Colonic mucosa (tissue), 4 donors: ENCODE results near the gene SERINC5. TPM values are rescaled to one million over a fixed set of nuclear protein-coding genes. Genes with fewer than 3 reads are reported as not detected.
A peak's percentile ranks its signal among the peaks of the same experiment; 100 is the strongest.
"Not testable (repeated sequence)": the region's sequence is repeated elsewhere in the genome, so short reads cannot be mapped to it uniquely, and the experiment has no call there.

Experiments
- DNase-seq: peaks from one replicate; pipeline ENCODE4 v3.0.0-alpha.2; 2020
- H3K27ac ChIP-seq: fragments of 200-600 bp; one replicate; pipeline ENCODE4 v1.8.0; 2021
- H3K27me3 ChIP-seq: fragments of 200-600 bp; one replicate; pipeline ENCODE4 v1.8.0; 2021
- H3K36me3 ChIP-seq: fragments of 200-600 bp; one replicate; pipeline ENCODE4 v1.8.0; 2021
- H3K4me1 ChIP-seq: fragments of 200-600 bp; one replicate; pipeline ENCODE4 v1.8.0; 2021; ENCODE audit warnings: mild to moderate bottlenecking
- H3K4me3 ChIP-seq: fragments of 200-600 bp; one replicate; pipeline ENCODE4 v1.8.0; 2021
- H3K9ac ChIP-seq, 2 donors: one replicate each; pipeline ENCODE4 v1.7.0; 2013; ENCODE audit warnings: control low read depth in 2 of 2, low read depth in 2 of 2, low read length in 2 of 2
- H3K9me3 ChIP-seq: fragments of 200-600 bp; one replicate; pipeline ENCODE4 v1.8.0; 2021
- CTCF ChIP-seq: fragments of 200-600 bp; IDR thresholded peaks from one replicate; pipeline ENCODE4 v1.8.0; 2022; ENCODE audit warnings: antibody characterized with exemption, mild to moderate bottlenecking
- intact Hi-C: fragments of 100-400 bp; cut with DNase I; formaldehyde crosslinking; loops from one replicate; pipeline ENCODE4 v1.14.1; 2022
- total RNA-seq, 2 donors: library from RNA; stranded (reverse); fragmentation: NEBNext Ultra II Directional in 1 of 2; extraction: Animal tissue kit (Norgen Biotek cat#: 25700) in 1 of 2; gene quantifications; one replicate each; pipeline ENCODE4 v1.2.1, GENCODE V29; 2021
- donor health status: healthy.
- donor health status: DM: no; HTN: no; CAD: no.
- donor health status: DM: no; HTN: no; CAD: no.

The SERINC5 gene
- total RNA-seq, 2 donors from 2014 or later, result 138 to 141 TPM

GRCh38 chr5:80283360-80283759, 27.5 kb upstream of the SERINC5 start:
- Histone ChIP-seq H3K9ac (no peak overlapping the region), H3K27ac (no peak overlapping the region), H3K9me3 (no peaks in the 10 kb centered on the region), H3K4me3 (no peak overlapping the region), H3K4me1 (no peaks in the 10 kb centered on the region), H3K36me3 (no peaks in the 10 kb centered on the region), H3K27me3 (no peaks in the 10 kb centered on the region)
- intact Hi-C loops, result loop anchor here (5.0 kb wide), 1 partner anchor 181 kb away; no protein-coding TSS in a partner anchor
- no peak for DNase-seq
- no peak for TF ChIP-seq CTCF

GRCh38 chr5:80282054-80282453, 26.2 kb upstream of the SERINC5 start:
- Histone ChIP-seq H3K4me3 (no peak overlapping the region), H3K36me3 (no peaks in the 10 kb centered on the region), H3K4me1 (no peaks in the 10 kb centered on the region), H3K27ac (no peak overlapping the region), H3K9me3 (no peaks in the 10 kb centered on the region), H3K27me3 (no peaks in the 10 kb centered on the region), H3K9ac (no peak overlapping the region)
- TF ChIP-seq CTCF, result no peak
- DNase-seq, result no peak
- intact Hi-C loops, result loop anchor here (5.0 kb wide), 1 partner anchor 180 kb away; no protein-coding TSS in a partner anchor

GRCh38 chr5:80277191-80277590, 21.3 kb upstream of the SERINC5 start:
- H3K4me1 ChIP-seq, result no peaks in the 10 kb centered on the region
- no peaks in the 10 kb centered on the region for H3K9me3 ChIP-seq
- no peak overlapping the region for H3K9ac ChIP-seq
- DNase-seq, result no peak
- intact Hi-C loops, result no loop called here
- H3K36me3 ChIP-seq, result no peaks in the 10 kb centered on the region
- H3K27me3 ChIP-seq, result no peaks in the 10 kb centered on the region
- H3K4me3 ChIP-seq, result no peak overlapping the region
- no peak for TF ChIP-seq CTCF
- H3K27ac ChIP-seq, result no peak overlapping the region

- no peak for DNase-seq
- intact Hi-C loops, result no loop called here
These were observed 20.3 kb upstream of the SERINC5 start for GRCh38 chr5:80276186-80276585.

GRCh38 chr5:80275347-80275746, 19.5 kb upstream of the SERINC5 start:
- Histone ChIP-seq H3K27ac (no peak overlapping the region), H3K4me1 (no peaks in the 10 kb centered on the region), H3K27me3 (no peaks in the 10 kb centered on the region), H3K9me3 (no peaks in the 10 kb centered on the region), H3K9ac (no peak overlapping the region), H3K4me3 (no peak overlapping the region), H3K36me3 (no peaks in the 10 kb centered on the region)
- peak; percentile 18 for TF ChIP-seq CTCF
- intact Hi-C loops, result no loop called here
- DNase-seq, result no peak

More at GRCh38 chr5:80276186-80276585, 20.3 kb upstream of the SERINC5 start:
- Histone ChIP-seq H3K4me3 (no peak overlapping the region), H3K9ac (no peak overlapping the region), H3K9me3 (no peaks in the 10 kb centered on the region), H3K36me3 (no peaks in the 10 kb centered on the region), H3K27ac (no peak overlapping the region), H3K27me3 (no peaks in the 10 kb centered on the region), H3K4me1 (no peaks in the 10 kb centered on the region)
- TF ChIP-seq CTCF, result no peak

GRCh38 chr5:80270543-80270942, 14.7 kb upstream of the SERINC5 start:
- H3K36me3 ChIP-seq, H3K4me3 ChIP-seq, DNase-seq, H3K27me3 ChIP-seq, H3K9me3 ChIP-seq, H3K27ac ChIP-seq, H3K9ac ChIP-seq, intact Hi-C loops, H3K4me1 ChIP-seq: not testable (repeated sequence)
